Activated naive CD8-positive, alpha-beta T cell treated with anti-CD3 and anti-CD28 coated beads, Interleukin-2, amount 50 U/mL, for 24 hours (primary cell): Measurements from ENCODE around the gene ADGRG3.
"Not testable (repeated sequence)": the region's sequence is repeated elsewhere in the genome, so short reads cannot be mapped to it uniquely, and the experiment has no call there.

Experiments
- ATAC-seq: fragments of 150-1000 bp; cut with Tn5 transposase; one replicate; pipeline ENCODE4 v1.10.0; 2021
- DNase-seq: peaks from one replicate; pipeline ENCODE4 v3.0.0; 2021
- H3K27ac Mint-ChIP-seq: one replicate; pipeline ENCODE4 v1.8.0; 2021; ENCODE audit warnings: mild to moderate bottlenecking, mixed read lengths
- H3K27me3 Mint-ChIP-seq: one replicate; pipeline ENCODE4 v1.8.0; 2021; ENCODE audit warnings: mixed read lengths
- H3K36me3 Mint-ChIP-seq: one replicate; pipeline ENCODE4 v1.8.0; 2021; ENCODE audit warnings: low read depth, mixed read lengths
- H3K4me1 Mint-ChIP-seq: one replicate; pipeline ENCODE4 v1.8.0; 2021; ENCODE audit warnings: mixed read lengths
- H3K4me3 Mint-ChIP-seq: one replicate; pipeline ENCODE4 v1.8.0; 2021; ENCODE audit warnings: mild to moderate bottlenecking, moderate library complexity, mixed read lengths
- H3K9me3 Mint-ChIP-seq: one replicate; pipeline ENCODE4 v1.8.0; 2021; ENCODE audit warnings: mixed read lengths

The ADGRG3 gene

GRCh38 chr16:57711993-57712392, 43.9 kb downstream of the ADGRG3 start:
- Mint-ChIP-seq H3K9me3 (no peaks in the 10 kb centered on the region), H3K27me3 (peaks cover 5% of the 10 kb centered on the region), H3K36me3 (no peaks in the 10 kb centered on the region), H3K4me3 (no peak overlapping the region), H3K4me1 (no peaks in the 10 kb centered on the region), H3K27ac (no peak overlapping the region)
- no peak for DNase-seq
- no peak for ATAC-seq

GRCh38 chr16:57712569-57712968, 44.5 kb downstream of the ADGRG3 start:
- H3K27ac Mint-ChIP-seq, H3K27me3 Mint-ChIP-seq, H3K36me3 Mint-ChIP-seq, H3K9me3 Mint-ChIP-seq, H3K4me3 Mint-ChIP-seq, H3K4me1 Mint-ChIP-seq, DNase-seq, ATAC-seq: not testable (repeated sequence)

GRCh38 chr16:57713596-57713995, 45.5 kb downstream of the ADGRG3 start:
- Mint-ChIP-seq H3K4me3 (no peak overlapping the region), H3K27ac (no peak overlapping the region), H3K4me1 (no peaks in the 10 kb centered on the region), H3K36me3 (no peaks in the 10 kb centered on the region), H3K27me3 (peaks cover 5% of the 10 kb centered on the region), H3K9me3 (no peaks in the 10 kb centered on the region)
- ATAC-seq (no peak), DNase-seq (no peak)

GRCh38 chr16:57714047-57714446, 45.9 kb downstream of the ADGRG3 start:
- ATAC-seq, result no peak
- Mint-ChIP-seq H3K4me1 (no peaks in the 10 kb centered on the region), H3K27me3 (peaks cover 5% of the 10 kb centered on the region), H3K36me3 (no peaks in the 10 kb centered on the region), H3K4me3 (no peak overlapping the region), H3K27ac (no peak overlapping the region), H3K9me3 (no peaks in the 10 kb centered on the region)
- no peak for DNase-seq

- Mint-ChIP-seq H3K4me1 (peaks cover 3% of the 10 kb centered on the region), H3K27ac (no peak overlapping the region), H3K4me3 (no peak overlapping the region), H3K27me3 (peaks cover 2% of the 10 kb centered on the region), H3K36me3 (no peaks in the 10 kb centered on the region), H3K9me3 (no peaks in the 10 kb centered on the region)
- DNase-seq (peak; percentile 56), ATAC-seq (peak; percentile 74)
These were observed 52.1 kb downstream of the ADGRG3 start for GRCh38 chr16:57720142-57720575.

- ATAC-seq (no peak), DNase-seq (no peak)
- H3K36me3 Mint-ChIP-seq, result no peaks in the 10 kb centered on the region
- H3K4me3 Mint-ChIP-seq, result no peak overlapping the region
- no peaks in the 10 kb centered on the region for H3K9me3 Mint-ChIP-seq
- peaks cover 1% of the 10 kb centered on the region for H3K27me3 Mint-ChIP-seq
- no peak overlapping the region for H3K27ac Mint-ChIP-seq
- peaks cover 3% of the 10 kb centered on the region for H3K4me1 Mint-ChIP-seq
These were observed 53.5 kb downstream of the ADGRG3 start for GRCh38 chr16:57721356-57722209.

- H3K27ac Mint-ChIP-seq, result no peak overlapping the region
These were observed 54.0 kb downstream of the ADGRG3 start for GRCh38 chr16:57722210-57722499.

GRCh38 chr16:57722651-57723050, 54.5 kb downstream of the ADGRG3 start:
- Mint-ChIP-seq H3K4me3 (no peak overlapping the region), H3K36me3 (no peaks in the 10 kb centered on the region), H3K27me3 (no peaks in the 10 kb centered on the region), H3K9me3 (no peaks in the 10 kb centered on the region), H3K4me1 (peaks cover 3% of the 10 kb centered on the region), H3K27ac (no peak overlapping the region)
- DNase-seq (no peak), ATAC-seq (no peak)

More at GRCh38 chr16:57722210-57722499, 54.0 kb downstream of the ADGRG3 start:
- Mint-ChIP-seq H3K36me3 (no peaks in the 10 kb centered on the region), H3K4me1 (peaks cover 3% of the 10 kb centered on the region), H3K27me3 (no peaks in the 10 kb centered on the region), H3K9me3 (no peaks in the 10 kb centered on the region), H3K4me3 (no peak overlapping the region)
- no peak for ATAC-seq
- DNase-seq, result no peak

GRCh38 chr16:57723170-57723569, 55.1 kb downstream of the ADGRG3 start:
- H3K4me1 Mint-ChIP-seq, result peaks cover 3% of the 10 kb centered on the region
- DNase-seq (no peak), ATAC-seq (no peak)
- H3K4me3 Mint-ChIP-seq, result no peak overlapping the region
- no peak overlapping the region for H3K27ac Mint-ChIP-seq
- no peaks in the 10 kb centered on the region for H3K27me3 Mint-ChIP-seq
- H3K36me3 Mint-ChIP-seq, result no peaks in the 10 kb centered on the region
- no peaks in the 10 kb centered on the region for H3K9me3 Mint-ChIP-seq

- H3K9me3 Mint-ChIP-seq, result no peaks in the 10 kb centered on the region
- H3K4me1 Mint-ChIP-seq, result peaks cover 3% of the 10 kb centered on the region
- H3K4me3 Mint-ChIP-seq, result no peak overlapping the region
- ATAC-seq (no peak), DNase-seq (no peak)
- H3K27ac Mint-ChIP-seq, result no peak overlapping the region
- no peaks in the 10 kb centered on the region for H3K36me3 Mint-ChIP-seq
- H3K27me3 Mint-ChIP-seq, result no peaks in the 10 kb centered on the region
These were observed 56.4 kb downstream of the ADGRG3 start for GRCh38 chr16:57724531-57724930.

- H3K9me3 Mint-ChIP-seq, result no peaks in the 10 kb centered on the region
- no peak overlapping the region for H3K27ac Mint-ChIP-seq
- H3K4me3 Mint-ChIP-seq, result no peak overlapping the region
- DNase-seq (no peak), ATAC-seq (no peak)
- no peaks in the 10 kb centered on the region for H3K36me3 Mint-ChIP-seq
- H3K4me1 Mint-ChIP-seq, result peaks cover 3% of the 10 kb centered on the region
- no peaks in the 10 kb centered on the region for H3K27me3 Mint-ChIP-seq
These were observed 57.0 kb downstream of the ADGRG3 start for GRCh38 chr16:57725151-57725550.

GRCh38 chr16:57725554-57725953, 57.4 kb downstream of the ADGRG3 start:
- Mint-ChIP-seq H3K4me3 (no peak overlapping the region), H3K4me1 (peaks cover 3% of the 10 kb centered on the region), H3K9me3 (no peaks in the 10 kb centered on the region), H3K36me3 (no peaks in the 10 kb centered on the region), H3K27me3 (no peaks in the 10 kb centered on the region), H3K27ac (no peak overlapping the region)
- no peak for ATAC-seq
- no peak for DNase-seq

GRCh38 chr16:57725976-57726375, 57.9 kb downstream of the ADGRG3 start:
- H3K4me1 Mint-ChIP-seq, result peaks cover 3% of the 10 kb centered on the region

GRCh38 chr16:57726433-57726947, 58.4 kb downstream of the ADGRG3 start:
- Mint-ChIP-seq H3K9me3 (no peaks in the 10 kb centered on the region), H3K4me1 (peaks cover 3% of the 10 kb centered on the region), H3K4me3 (no peak overlapping the region), H3K36me3 (no peaks in the 10 kb centered on the region), H3K27me3 (no peaks in the 10 kb centered on the region), H3K27ac (no peak overlapping the region)
- ATAC-seq (no peak), DNase-seq (no peak)

More at GRCh38 chr16:57725976-57726375, 57.9 kb downstream of the ADGRG3 start:
- Mint-ChIP-seq H3K9me3 (no peaks in the 10 kb centered on the region), H3K27me3 (no peaks in the 10 kb centered on the region), H3K27ac (no peak overlapping the region), H3K36me3 (no peaks in the 10 kb centered on the region), H3K4me3 (no peak overlapping the region)
- DNase-seq (no peak), ATAC-seq (no peak)

GRCh38 chr16:57727610-57728009, 59.5 kb downstream of the ADGRG3 start:
- Mint-ChIP-seq H3K4me1 (peaks cover 3% of the 10 kb centered on the region), H3K36me3 (no peaks in the 10 kb centered on the region), H3K9me3 (peaks cover 2% of the 10 kb centered on the region), H3K27me3 (no peaks in the 10 kb centered on the region), H3K4me3 (no peak overlapping the region), H3K27ac (no peak overlapping the region)
- no peak for DNase-seq
- ATAC-seq, result no peak
